CD4-positive, alpha-beta T cell treated with Interleukin-4 for 1 hour (primary cell): Measurements from ENCODE around the gene WWOX.

ENCODE experiments used
- DNase-seq, 2 donors: peaks; one replicate each; pipeline ENCODE4 v3.0.0-alpha.2; 2020 to 2022

Gene WWOX

DNA sequence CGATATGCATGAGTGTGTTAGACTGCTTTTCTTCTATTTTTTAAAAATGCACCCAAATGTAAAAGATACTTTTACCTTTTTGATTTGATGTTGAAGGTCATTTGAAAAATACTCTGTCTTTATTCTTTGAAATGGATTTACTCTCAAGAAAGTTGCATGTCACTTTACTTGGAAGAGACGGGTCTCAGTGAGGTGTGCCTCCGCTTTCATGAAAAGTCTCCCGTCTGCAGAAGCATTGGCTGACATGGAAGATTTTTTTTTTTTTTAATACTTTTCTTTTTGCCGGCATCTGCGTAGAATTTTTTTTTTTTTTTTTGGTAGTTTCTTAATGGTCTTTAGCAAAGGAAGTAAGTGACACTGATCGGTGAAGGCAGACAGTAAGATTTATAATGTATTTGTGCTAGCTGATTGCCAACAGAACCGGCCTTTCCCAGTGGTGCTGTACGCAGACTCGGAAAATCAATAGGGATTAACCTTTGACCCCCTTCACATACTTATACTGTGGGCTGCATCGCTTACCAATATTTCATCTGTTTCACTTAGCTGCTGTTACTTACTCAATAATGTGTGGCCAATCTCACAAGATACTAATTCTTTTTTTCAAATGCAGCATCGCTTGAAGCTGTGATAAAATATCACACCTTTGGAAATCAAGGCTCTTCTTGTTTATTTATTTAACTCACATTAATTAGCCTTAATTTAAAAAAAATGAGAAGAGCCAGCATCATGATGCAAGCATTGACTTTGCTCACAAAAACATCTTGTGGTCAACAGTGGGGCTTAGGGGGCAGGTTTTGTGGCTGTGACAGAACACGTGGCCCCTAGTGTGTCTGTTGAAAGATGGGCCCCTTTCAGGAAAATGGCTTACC lies 383.9 kb downstream of the WWOX start:
- DNase-seq = no peak

- no peak for DNase-seq
Measured at GRCh38 chr16:78484509-78485058, 385.1 kb downstream of the WWOX start.

- no peak for DNase-seq
Measured at GRCh38 chr16:78485188-78485916, 385.9 kb downstream of the WWOX start.

DNA sequence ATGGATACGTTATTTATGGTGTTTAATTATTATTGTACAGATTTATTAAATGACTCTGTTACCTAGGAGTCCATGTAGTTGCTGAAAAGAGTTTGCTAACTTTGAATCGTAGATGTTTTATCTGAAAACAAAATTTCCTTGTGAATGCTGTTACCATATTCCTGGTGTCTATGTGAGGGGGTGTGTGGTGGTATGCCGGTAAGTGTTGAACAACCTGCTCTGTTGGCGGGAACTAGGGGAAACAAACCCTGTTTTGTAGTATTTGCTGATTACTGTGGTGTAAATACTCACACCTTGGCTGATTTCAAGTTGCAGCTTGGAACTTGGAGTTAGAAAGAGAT lies 386.4 kb downstream of the WWOX start:
- no peak for DNase-seq

- no peak for DNase-seq
Measured at GRCh38 chr16:78487471-78487870, 388.0 kb downstream of the WWOX start.

DNA sequence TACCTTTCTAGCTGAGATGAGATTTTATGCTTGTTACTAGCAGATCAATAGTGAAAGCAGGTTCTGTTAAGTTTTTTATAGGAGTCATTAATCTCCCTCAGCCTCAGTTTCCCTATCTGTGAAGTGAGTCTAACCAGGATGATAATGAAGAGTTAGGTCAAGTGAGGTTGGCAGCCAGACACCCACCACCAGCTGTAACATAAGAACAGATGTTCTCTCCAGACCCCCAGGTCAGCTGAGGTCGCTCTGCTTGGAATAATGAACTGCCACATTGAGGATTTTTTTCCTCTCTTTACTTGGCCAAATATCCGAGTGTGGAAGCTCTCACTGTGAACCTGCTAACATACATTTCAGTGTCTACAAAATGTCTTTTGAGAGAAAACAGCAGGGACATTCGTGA lies 389.6 kb downstream of the WWOX start:
- DNase-seq = no peak

- DNase-seq = no peak
Measured at GRCh38 chr16:78489631-78490030, 390.2 kb downstream of the WWOX start.

- DNase-seq = no peak
Measured at GRCh38 chr16:78490431-78490830, 391.0 kb downstream of the WWOX start.

- no peak for DNase-seq
Measured at GRCh38 chr16:78490847-78491246, 391.4 kb downstream of the WWOX start.

DNA sequence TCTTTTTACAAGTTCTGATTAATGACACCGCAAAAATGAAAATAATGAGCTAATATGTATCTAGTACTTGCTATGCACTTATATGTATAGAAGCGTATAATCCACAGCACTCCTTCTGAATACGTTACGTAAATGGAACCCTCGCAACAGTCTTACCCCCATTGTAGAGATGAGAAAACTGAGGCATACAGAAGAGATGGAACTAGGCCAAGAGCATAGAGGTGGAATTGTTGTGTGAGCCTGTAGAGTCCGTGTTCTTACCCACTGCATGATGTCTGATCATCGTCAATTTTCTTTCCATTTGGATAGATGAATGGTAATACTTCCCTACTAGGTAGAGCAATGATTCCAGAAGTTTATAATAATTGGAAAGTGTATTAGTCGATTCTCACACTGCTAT lies 394.1 kb downstream of the WWOX start:
- no peak for DNase-seq

GRCh38 chr16:78494105-78494504 lies 394.7 kb downstream of the WWOX start:
- no peak for DNase-seq

- DNase-seq = no peak
Measured at GRCh38 chr16:78494674-78495073, 395.2 kb downstream of the WWOX start.

- DNase-seq = no peak
Measured at GRCh38 chr16:78496189-78496588, 396.7 kb downstream of the WWOX start.

- no peak for DNase-seq
Measured at GRCh38 chr16:78499399-78499798, 399.9 kb downstream of the WWOX start.

DNA sequence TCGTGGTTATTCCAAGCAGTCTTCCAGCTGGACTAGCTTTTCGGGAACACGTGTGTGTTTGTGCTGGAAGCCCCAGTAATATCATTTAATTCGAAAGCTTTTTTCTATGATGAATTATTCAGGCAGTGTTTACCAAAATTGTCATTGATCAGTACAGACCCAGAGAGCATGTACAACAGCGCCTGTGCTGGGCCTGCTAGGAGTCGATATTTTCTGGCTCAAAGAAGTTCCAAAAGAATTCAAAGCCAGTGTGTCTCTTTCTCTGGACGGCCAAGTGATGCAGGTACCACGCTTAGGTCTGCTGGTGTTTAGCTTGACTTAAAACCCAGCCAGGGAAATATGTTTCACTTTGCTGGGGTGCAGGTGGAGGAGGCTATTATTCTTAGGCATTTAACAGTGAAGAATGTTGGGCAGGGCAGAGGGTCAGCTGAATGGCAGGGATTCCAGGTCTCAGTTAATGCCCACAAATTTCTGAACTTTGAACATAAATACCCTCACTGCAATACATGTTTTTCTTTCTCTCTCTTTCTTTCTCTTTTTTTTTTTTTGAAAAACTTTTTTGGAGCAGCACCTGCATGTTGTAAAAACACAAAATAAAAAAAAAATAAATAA lies 401.3 kb downstream of the WWOX start:
- DNase-seq = no peak

GRCh38 chr16:78501744-78502143 lies 402.3 kb downstream of the WWOX start:
- no peak for DNase-seq

- no peak for DNase-seq
Measured at GRCh38 chr16:78502812-78503350, 403.4 kb downstream of the WWOX start.

DNA sequence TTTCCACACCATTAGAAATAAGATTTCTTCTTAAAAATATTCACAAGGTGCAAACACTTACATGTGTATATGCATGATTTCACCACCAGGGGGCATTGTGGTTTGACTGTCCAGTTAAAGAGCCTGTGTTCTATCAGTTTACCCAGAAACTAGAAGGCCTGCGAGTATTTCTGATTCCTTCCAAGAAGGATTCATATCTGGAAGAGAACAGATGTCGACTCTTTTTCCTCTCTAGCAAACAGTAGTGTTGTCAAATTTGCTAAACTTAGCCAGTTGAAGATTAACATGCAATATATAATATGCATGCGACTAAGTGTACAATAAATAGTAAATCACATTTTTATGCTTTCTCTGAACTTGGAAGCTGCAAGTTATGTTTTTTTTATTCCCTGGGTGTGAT lies 404.1 kb downstream of the WWOX start:
- DNase-seq = peak; percentile 21 to 62

DNA sequence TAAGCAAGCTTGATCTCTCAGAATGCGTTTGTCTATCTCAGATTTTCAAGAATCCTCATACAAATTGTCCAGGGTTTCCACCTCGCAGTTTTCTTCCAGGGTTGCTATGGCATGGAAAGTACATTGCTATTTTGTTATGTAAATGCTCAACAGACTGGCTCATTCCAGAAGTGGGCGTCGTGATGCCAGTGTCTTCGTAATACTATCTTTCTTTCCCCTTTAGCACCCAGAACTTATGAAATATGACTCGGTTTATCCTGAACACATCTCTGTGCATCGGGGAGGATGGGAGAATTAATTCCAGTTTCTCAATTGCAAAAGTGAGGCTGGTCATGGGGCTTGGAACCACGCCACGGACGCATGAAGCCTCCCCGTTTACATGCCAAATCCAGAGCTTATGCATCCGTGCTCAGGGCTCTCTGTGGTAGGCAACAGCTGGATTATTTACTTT lies 405.0 kb downstream of the WWOX start:
- DNase-seq = no peak

- DNase-seq = no peak
Measured at GRCh38 chr16:78505036-78505435, 405.6 kb downstream of the WWOX start.

- DNase-seq = no peak
Measured at GRCh38 chr16:78505544-78506366, 406.3 kb downstream of the WWOX start.
